Kidney (tissue), 14 donors: ENCODE data around the gene TMEM179. TPM values are rescaled to one million over a fixed set of nuclear protein-coding genes. Genes with fewer than 3 reads are reported as not detected.

Experiments used
- DNase-seq, 5 donors: peaks; one replicate each; pipeline ENCODE4 v3.0.0-alpha.2; 2013 to 2020
- FAIRE-seq: peaks from 2 replicates; lab custom pipeline; 2012; peaks lifted over from hg19 to GRCh38; lab: Jason Lieb, UNC
- H3K27ac ChIP-seq, 2 donors: one replicate each; pipeline ENCODE4 v1.7.0; 2013; ENCODE audit warnings: low read depth in 2 of 2, low read length in 2 of 2, inconsistent platforms in 1 of 2
- H3K27me3 ChIP-seq: one replicate; pipeline ENCODE4 v1.7.1; 2013; ENCODE audit warnings: low read length, inconsistent platforms; ENCODE audit not compliant: control insufficient read depth, insufficient read depth
- H3K36me3 ChIP-seq, 3 donors: one replicate each; pipeline versions ENCODE4 v1.7.0 to v1.7.1; 2013; ENCODE audit warnings: low read length in 3 of 3, control low read depth in 1 of 3, inconsistent platforms in 1 of 3; ENCODE audit not compliant: insufficient read depth in 3 of 3, control insufficient read depth in 2 of 3
- H3K4me1 ChIP-seq, 3 donors: one replicate each; pipeline versions ENCODE4 v1.7.0 to v1.7.1; 2013; ENCODE audit warnings: low read length in 3 of 3, inconsistent platforms in 1 of 3, low read depth in 1 of 3; ENCODE audit not compliant: control insufficient read depth in 2 of 3, insufficient read depth in 2 of 3
- H3K4me3 ChIP-seq, 3 donors: one replicate each; pipeline versions ENCODE4 v1.7.0 to v1.8.1; 2013; ENCODE audit warnings: low read length in 3 of 3, control low read depth in 1 of 3, inconsistent platforms in 1 of 3
- H3K9ac ChIP-seq, 3 donors: one replicate each; pipeline versions ENCODE4 v1.7.0 to v1.7.1; 2013; ENCODE audit warnings: low read length in 3 of 3, control low read depth in 1 of 3, inconsistent platforms in 1 of 3
- H3K9me3 ChIP-seq, 3 donors: one replicate each; pipeline versions ENCODE4 v1.7.0 to v1.7.1; 2013; ENCODE audit warnings: low read length in 3 of 3, control low read depth in 1 of 3, inconsistent platforms in 1 of 3; ENCODE audit not compliant: control insufficient read depth in 2 of 3, insufficient read depth in 1 of 3
- intact Hi-C: fragments of 100-400 bp; cut with DNase I; formaldehyde crosslinking; loops from one replicate; pipeline ENCODE4 v1.11.1; 2022
- polyA plus RNA-seq: library from polyadenylated mRNA; stranded (reverse); fragments of 350-450 nt; fragmentation: Illumina TruSeq; extraction: RNeasy Lipid Tissue Mini Kit (QIAGEN cat#74804); gene quantifications from one replicate; pipeline ENCODE4 v1.2.3, GENCODE V29; 2014; ENCODE audit warnings: low read depth, low replicate concordance; ENCODE audit not compliant: insufficient read depth
- total RNA-seq: library from RNA; stranded (reverse); fragmentation: NEBNext Ultra II Directional; extraction: Animal tissue kit (Norgen Biotek cat#: 25700); gene quantifications from one replicate; pipeline ENCODE4 v1.2.1, GENCODE V29; 2021
- TF ChIP-seq, protein P1 (sequence below): IDR thresholded peaks from 3 replicates; pipeline ENCODE4 v1.5.1; 2012; ENCODE audit warnings: mild to moderate bottlenecking, moderate library complexity, borderline replicate concordance; ENCODE audit not compliant: insufficient read depth; ENCODE audit errors: extremely low read depth
- donor health status: control.
- donor health status: control.
- donor health status: control.
- donor health status: control.
- donor health status: control.
- donor health status: DM: yes; HTN: yes; CAD: no.
- donor health status: Normal renal cell carcinoma (clear cell type).

Gene TMEM179
- total and polyA plus RNA-seq, 2 donors from 2014 or later, result 0.50 to 0.67 TPM

DNA sequence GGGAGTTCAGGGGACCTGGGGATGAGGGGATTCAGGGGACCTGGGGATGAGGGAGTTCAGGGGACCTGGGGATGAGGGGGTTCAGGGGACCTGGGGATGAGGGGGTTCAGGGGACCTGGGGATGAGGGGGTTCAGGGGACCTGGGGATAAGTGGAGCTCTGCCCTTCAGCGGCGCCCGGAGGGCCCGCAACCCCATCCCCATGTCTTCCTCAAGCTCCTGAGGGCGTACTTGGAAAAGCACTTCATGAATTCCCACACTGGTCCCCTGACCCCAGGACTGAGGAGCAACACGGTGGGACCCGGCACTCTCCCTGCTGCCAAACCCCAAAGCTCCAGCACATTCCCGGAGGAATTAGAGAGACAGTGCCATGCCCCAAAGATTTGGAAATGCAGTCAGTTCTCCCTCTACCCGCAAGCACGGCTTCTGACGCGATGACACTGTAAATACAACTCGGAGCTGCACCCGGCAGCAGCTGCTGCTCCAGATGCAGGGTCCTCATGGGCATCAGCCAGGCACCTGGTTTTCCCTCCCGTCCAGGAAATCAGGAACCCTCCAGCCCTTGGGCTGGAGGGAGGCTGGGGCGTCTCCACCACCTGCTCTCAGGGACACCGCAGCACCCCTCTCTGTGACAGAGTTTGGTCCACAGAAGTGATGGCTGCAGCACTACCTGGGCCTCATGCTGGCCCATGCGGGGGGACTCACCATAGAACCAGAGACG, 57.8 kb downstream of the TMEM179 start:
- no peaks in the 10 kb centered on the region for H3K4me1 ChIP-seq
- no peaks in the 10 kb centered on the region for H3K36me3 ChIP-seq
- DNase-seq (peak in 1 of 5 donors; percentile 29), FAIRE-seq (no peak)
- H3K27ac ChIP-seq, result no peak overlapping the region
- TF ChIP-seq, protein P1, sequence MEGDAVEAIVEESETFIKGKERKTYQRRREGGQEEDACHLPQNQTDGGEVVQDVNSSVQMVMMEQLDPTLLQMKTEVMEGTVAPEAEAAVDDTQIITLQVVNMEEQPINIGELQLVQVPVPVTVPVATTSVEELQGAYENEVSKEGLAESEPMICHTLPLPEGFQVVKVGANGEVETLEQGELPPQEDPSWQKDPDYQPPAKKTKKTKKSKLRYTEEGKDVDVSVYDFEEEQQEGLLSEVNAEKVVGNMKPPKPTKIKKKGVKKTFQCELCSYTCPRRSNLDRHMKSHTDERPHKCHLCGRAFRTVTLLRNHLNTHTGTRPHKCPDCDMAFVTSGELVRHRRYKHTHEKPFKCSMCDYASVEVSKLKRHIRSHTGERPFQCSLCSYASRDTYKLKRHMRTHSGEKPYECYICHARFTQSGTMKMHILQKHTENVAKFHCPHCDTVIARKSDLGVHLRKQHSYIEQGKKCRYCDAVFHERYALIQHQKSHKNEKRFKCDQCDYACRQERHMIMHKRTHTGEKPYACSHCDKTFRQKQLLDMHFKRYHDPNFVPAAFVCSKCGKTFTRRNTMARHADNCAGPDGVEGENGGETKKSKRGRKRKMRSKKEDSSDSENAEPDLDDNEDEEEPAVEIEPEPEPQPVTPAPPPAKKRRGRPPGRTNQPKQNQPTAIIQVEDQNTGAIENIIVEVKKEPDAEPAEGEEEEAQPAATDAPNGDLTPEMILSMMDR, result no peak
- peaks cover 6% of the 10 kb centered on the region for H3K27me3 ChIP-seq
- no peak overlapping the region for H3K9ac ChIP-seq
- intact Hi-C loops, result no loop called here
- H3K4me3 ChIP-seq, result no peak overlapping the region
- H3K9me3 ChIP-seq, result peaks cover 0 to 4% (median 0%) of the 10 kb centered on the region in 3 donors

DNA sequence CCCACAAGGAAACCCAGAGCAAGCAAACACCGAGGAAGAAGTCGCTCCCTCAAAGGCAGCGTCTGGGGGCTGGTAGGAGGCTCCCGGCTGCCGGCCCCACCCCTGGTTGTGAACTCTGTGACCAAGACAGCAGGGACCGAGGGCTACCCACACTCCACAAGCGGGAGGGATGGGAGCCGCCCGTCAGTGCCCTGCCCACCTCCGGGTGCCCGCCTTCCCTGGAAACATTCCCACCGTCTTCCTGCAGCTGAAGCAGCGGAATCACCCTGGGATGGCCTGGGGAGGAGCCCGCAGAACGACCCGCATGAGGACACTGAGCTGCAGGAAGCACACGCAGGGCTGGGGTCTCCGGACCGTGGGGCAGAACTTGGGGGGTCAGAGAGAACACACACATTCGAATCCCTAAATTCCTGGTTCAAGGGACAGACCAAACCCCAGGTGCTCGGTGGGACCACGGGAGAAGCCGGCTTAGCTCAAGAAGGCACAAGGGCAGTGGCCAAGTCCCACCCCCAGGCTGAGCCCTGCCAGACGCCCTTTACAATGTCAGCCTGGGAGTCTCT, 58.5 kb downstream of the TMEM179 start:
- Histone ChIP-seq H3K36me3 (no peaks in the 10 kb centered on the region), H3K4me3 (no peak overlapping the region), H3K9me3 (peaks cover 0 to 4% (median 0%) of the 10 kb centered on the region in 3 donors), H3K27ac (no peak overlapping the region), H3K9ac (no peak overlapping the region), H3K27me3 (peaks cover 6% of the 10 kb centered on the region), H3K4me1 (no peaks in the 10 kb centered on the region)
- no peak for FAIRE-seq
- DNase-seq, result peak in 2 of 5 donors; percentile 35 to 73
- TF ChIP-seq, protein P1, result no peak
- intact Hi-C loops, result no loop called here

DNA sequence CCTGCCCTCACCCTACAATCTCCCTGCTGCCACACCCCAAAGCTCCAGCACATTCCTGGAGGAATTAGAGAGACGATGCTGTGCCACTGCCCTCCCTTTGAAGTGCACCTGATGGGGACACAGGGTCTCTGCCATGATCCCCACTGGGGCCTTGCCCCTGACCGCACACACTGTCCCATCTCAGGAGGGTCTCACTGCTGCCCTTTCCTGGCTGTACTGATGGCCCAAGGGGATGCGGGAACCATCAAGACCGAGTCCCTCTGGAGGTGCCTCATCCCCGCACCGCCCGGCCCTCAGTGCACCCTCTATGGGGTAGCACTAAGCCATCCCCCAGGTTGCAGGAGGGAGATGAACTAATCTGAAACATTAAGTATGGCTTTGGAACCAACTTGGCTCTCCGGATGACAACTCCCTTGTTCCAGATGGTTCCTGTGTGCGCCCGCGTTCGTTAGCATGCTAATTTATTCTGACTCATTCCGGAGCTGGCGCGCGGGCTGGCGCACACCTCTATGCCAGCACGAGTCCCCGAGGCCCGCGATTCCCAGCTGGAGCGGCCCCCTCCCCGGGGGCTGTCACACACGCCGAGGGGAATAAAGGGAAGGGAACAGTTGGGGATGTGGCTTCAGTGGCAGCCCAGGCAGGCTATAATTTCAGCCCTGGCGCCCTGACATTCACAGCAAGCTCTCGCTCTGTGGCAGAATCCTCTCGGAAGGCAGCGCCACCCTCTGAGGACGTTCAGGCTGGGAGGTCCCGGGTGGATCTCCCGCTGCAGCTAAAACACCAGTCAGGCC, 59.2 kb downstream of the TMEM179 start:
- FAIRE-seq, result no peak
- TF ChIP-seq, protein P1, result no peak
- H3K27ac ChIP-seq, result no peak overlapping the region
- H3K27me3 ChIP-seq, result peaks cover 6% of the 10 kb centered on the region
- H3K36me3 ChIP-seq, result no peaks in the 10 kb centered on the region
- peak in 2 of 5 donors; percentile 35 to 76 for DNase-seq
- H3K4me1 ChIP-seq, result no peaks in the 10 kb centered on the region
- intact Hi-C loops, result no loop called here
- H3K4me3 ChIP-seq, result no peak overlapping the region
- H3K9me3 ChIP-seq, result peaks cover 0 to 4% (median 0%) of the 10 kb centered on the region in 3 donors
- no peak overlapping the region for H3K9ac ChIP-seq
